ENCODE data around the gene EBNA1BP2.
"Not testable (repeated sequence)": the region's sequence is repeated elsewhere in the genome, so short reads cannot be mapped to it uniquely, and the experiment has no call there.

The EBNA1BP2 gene

GRCh38 chr1:43171876-43172526 lies at the start of gene EBNA1BP2, which contains the start of gene CFAP57:
Gene EBNA1BP2, minus strand, starts transcription at chr1:43172290. Its CDS starts 172 bp downstream, at chr1:43172118.
Gene CFAP57, plus strand, starts transcription at chr1:43172330. Its CDS starts 424 bp downstream, at chr1:43172754.
- DNase-seq, result peak; percentile 93 to 96

- DNase-seq, result no peak
These were observed 49.7 kb upstream of the EBNA1BP2 start for GRCh38 chr1:43221797-43222196.

GRCh38 chr1:43220905-43221778 lies 49.1 kb upstream of the EBNA1BP2 start:
- DNase-seq, result no peak

- no peak for DNase-seq
These were observed 45.7 kb upstream of the EBNA1BP2 start for GRCh38 chr1:43217747-43218146.

- DNase-seq, result no peak
These were observed 42.7 kb upstream of the EBNA1BP2 start for GRCh38 chr1:43214501-43215444.

- DNase-seq, result not testable (repeated sequence)
These were observed 36.2 kb upstream of the EBNA1BP2 start for GRCh38 chr1:43208277-43208676.

GRCh38 chr1:43207229-43207853 lies 35.3 kb upstream of the EBNA1BP2 start:
- no peak for DNase-seq

GRCh38 chr1:43206600-43207228 lies 34.6 kb upstream of the EBNA1BP2 start:
- no peak for DNase-seq

- DNase-seq, result no peak
These were observed 33.6 kb upstream of the EBNA1BP2 start for GRCh38 chr1:43205671-43206070.

- DNase-seq, result no peak
These were observed 32.3 kb upstream of the EBNA1BP2 start for GRCh38 chr1:43204394-43204793.

- DNase-seq, result no peak
These were observed 31.8 kb upstream of the EBNA1BP2 start for GRCh38 chr1:43203859-43204258.

- peak; percentile 62 to 84 for DNase-seq
These were observed 27.1 kb upstream of the EBNA1BP2 start for GRCh38 chr1:43199093-43199726.

GRCh38 chr1:43197343-43198127 lies 25.4 kb upstream of the EBNA1BP2 start:
- no peak for DNase-seq

- no peak for DNase-seq
These were observed 22.4 kb upstream of the EBNA1BP2 start for GRCh38 chr1:43194509-43194908.

- no peak for DNase-seq
These were observed 16.0 kb upstream of the EBNA1BP2 start for GRCh38 chr1:43188106-43188505.

- no peak for DNase-seq
These were observed 12.9 kb upstream of the EBNA1BP2 start for GRCh38 chr1:43184995-43185394.

- no peak for DNase-seq
These were observed 12.3 kb upstream of the EBNA1BP2 start for GRCh38 chr1:43184388-43184787.

- DNase-seq, result no peak
These were observed 5.6 kb upstream of the EBNA1BP2 start for GRCh38 chr1:43177691-43178090.

GRCh38 chr1:43174873-43175272 lies 2.8 kb upstream of the EBNA1BP2 start:
- no peak for DNase-seq

GRCh38 chr1:43172527-43172972 lies 460 bp upstream of the EBNA1BP2 start:
- DNase-seq, result peak; percentile 86 to 94

Data from NCI-H2081 (cell line).